HepG2 (cell line): ENCODE data around the gene BLOC1S4. TPM values are rescaled to one million over a fixed set of nuclear protein-coding genes. Genes with fewer than 3 reads are reported as not detected.

Experiments
- ARID5B ChIP-seq: IDR thresholded peaks from 2 replicates; pipeline ENCODE4 v1.4.0; 2020; ENCODE audit warnings: mild to moderate bottlenecking, missing genetic modification reagents
- CHCHD3 ChIP-seq: sonication (generic); formaldehyde crosslinking; IDR thresholded peaks from 2 replicates; pipeline ENCODE4 v1.8.0; 2022; ENCODE audit warnings: mild to moderate bottlenecking, missing genetic modification reagents, moderate library complexity
- ELF1 ChIP-seq: sonication (generic); formaldehyde crosslinking; IDR thresholded peaks from 2 replicates; pipeline ENCODE4 v1.4.0; 2020; ENCODE audit warnings: missing genetic modification reagents
- JDP2 ChIP-seq: sonication (generic); formaldehyde crosslinking; IDR thresholded peaks from 2 replicates; pipeline ENCODE4 v1.8.1; 2022; ENCODE audit warnings: missing genetic modification reagents, borderline replicate concordance
- NRL ChIP-seq: sonication (generic); formaldehyde crosslinking; IDR thresholded peaks from 2 replicates; pipeline ENCODE4 v1.5.0; 2020; ENCODE audit warnings: missing genetic modification reagents, mild to moderate bottlenecking, moderate library complexity, borderline replicate concordance
- PRDM15 ChIP-seq: sonication (generic); formaldehyde crosslinking; IDR thresholded peaks from 2 replicates; pipeline ENCODE4 v1.4.0; 2020; ENCODE audit warnings: missing genetic modification reagents
- PRPF4 ChIP-seq: fragments of 200-400 bp; formaldehyde crosslinking; IDR thresholded peaks from 2 replicates; pipeline ENCODE4 v1.6.1; 2016; ENCODE audit warnings: low read length, low read depth; ENCODE audit not compliant: poor library complexity, severe bottlenecking
- THAP7 ChIP-seq: sonication (generic); formaldehyde crosslinking; IDR thresholded peaks from 2 replicates; pipeline ENCODE4 v1.8.1; 2023; ENCODE audit warnings: mild to moderate bottlenecking, missing genetic modification reagents
- ZBTB20 ChIP-seq: sonication (generic); formaldehyde crosslinking; IDR thresholded peaks from 2 replicates; pipeline ENCODE4 v1.8.1; 2023; ENCODE audit warnings: missing genetic modification reagents, low read depth, mild to moderate bottlenecking, borderline replicate concordance
- ZBTB33 ChIP-seq: sonication (generic); formaldehyde crosslinking; IDR thresholded peaks from 2 replicates; pipeline ENCODE4 v1.4.0; 2020; ENCODE audit warnings: missing genetic modification reagents
- ZGPAT ChIP-seq: IDR thresholded peaks from 2 replicates; pipeline ENCODE4 v1.6.1; 2016; ENCODE audit warnings: mild to moderate bottlenecking
- ZNF292 ChIP-seq: sonication (generic); formaldehyde crosslinking; IDR thresholded peaks from 2 replicates; pipeline ENCODE4 v1.8.1; 2022; ENCODE audit warnings: mild to moderate bottlenecking, low read depth, missing genetic modification reagents, borderline replicate concordance
- ZNF382 ChIP-seq: sonication (generic); formaldehyde crosslinking; IDR thresholded peaks from 2 replicates; pipeline ENCODE4 v1.5.0; 2020; ENCODE audit warnings: missing genetic modification reagents, mild to moderate bottlenecking, borderline replicate concordance
- ZNF558 ChIP-seq: sonication (generic); formaldehyde crosslinking; IDR thresholded peaks from 2 replicates; pipeline ENCODE4 v1.9.0; 2022; ENCODE audit warnings: mild to moderate bottlenecking, missing genetic modification reagents, borderline replicate concordance
- ZNF782 ChIP-seq: sonication (generic); formaldehyde crosslinking; IDR thresholded peaks from 2 replicates; pipeline ENCODE4 v1.4.0; 2020; ENCODE audit warnings: missing genetic modification reagents, mild to moderate bottlenecking, borderline replicate concordance
- polyA plus RNA-seq, 8 experiments: library from polyadenylated mRNA; depleted of rRNA in 3 of 8; stranded (reverse) in 7 of 8; unstranded in 1 of 8; fragments of >200 nt; fragmentation: Illumina TruSeq in 4 of 8; extraction: Trizol in 4 of 8; gene quantifications; 2 replicates each; pipeline versions ENCODE4 v1.2.1 to v1.2.3, GENCODE V29; 2011 to 2016; ENCODE audit warnings: low read depth in 4 of 8, missing spikeins in 1 of 8, mixed read lengths in 1 of 8; ENCODE audit not compliant: insufficient read depth in 1 of 8
- total RNA-seq, 5 experiments: library from RNA; depleted of rRNA; stranded (reverse); fragments of >200 nt; fragmentation: Illumina TruSeq; extraction: Trizol; gene quantifications; 2 replicates each; pipeline ENCODE4 v1.2.3, GENCODE V29; 2016; ENCODE audit warnings: low read depth in 1 of 5

Gene BLOC1S4
- total and polyA plus RNA-seq, 2 of the 13 experiments (the other 11 are each of a cell fraction or from before 2014, with no cell fraction given), result 15.5 to 20.9 TPM

- peak; percentile 48; the same call in 1 of the 2 replicates for TF ChIP-seq ZBTB33 (CRISPR knock-in tag)
- peak; percentile 67 for TF ChIP-seq ZNF782 (CRISPR knock-in tag)
- no peak for TF ChIP-seq ZNF292
- TF ChIP-seq PRPF4, result no peak
- TF ChIP-seq ARID5B (CRISPR knock-in tag), result 0 out of 2 replicates have a peak, but pooled peaks have one; percentile 17
- TF ChIP-seq ZGPAT (CRISPR knock-in tag), result peak; percentile 64
- no peak; the same call in 1 of the 2 replicates for TF ChIP-seq ZNF558 (CRISPR knock-in tag)
- TF ChIP-seq ZNF382 (CRISPR knock-in tag), result no peak
- TF ChIP-seq ZBTB20 (CRISPR knock-in tag), result 0 out of 2 replicates have a peak, but pooled peaks have one; percentile 49
- no peak for TF ChIP-seq CHCHD3 (CRISPR knock-in tag)
- peak; percentile 82 for TF ChIP-seq ELF1
- no peak for TF ChIP-seq THAP7 (CRISPR knock-in tag)
- TF ChIP-seq PRDM15 (CRISPR knock-in tag), result no peak
- TF ChIP-seq JDP2 (CRISPR knock-in tag), result no peak
- TF ChIP-seq NRL, result no peak; the same call in 1 of the 2 replicates
Observed at GRCh38 chr4:6716018-6716911, at the start of gene BLOC1S4 (continued).
